RKO (cell line): ENCODE measurements around the gene GALNT17.
A peak's percentile ranks its signal among the peaks of the same experiment; 100 is the strongest.
"Not testable (repeated sequence)": the region's sequence is repeated elsewhere in the genome, so short reads cannot be mapped to it uniquely, and the experiment has no call there.

Source experiments
- DNase-seq: peaks from one replicate; pipeline ENCODE4 v3.0.0-alpha.2; 2016; ENCODE audit warnings: low spot score

The GALNT17 gene

DNA sequence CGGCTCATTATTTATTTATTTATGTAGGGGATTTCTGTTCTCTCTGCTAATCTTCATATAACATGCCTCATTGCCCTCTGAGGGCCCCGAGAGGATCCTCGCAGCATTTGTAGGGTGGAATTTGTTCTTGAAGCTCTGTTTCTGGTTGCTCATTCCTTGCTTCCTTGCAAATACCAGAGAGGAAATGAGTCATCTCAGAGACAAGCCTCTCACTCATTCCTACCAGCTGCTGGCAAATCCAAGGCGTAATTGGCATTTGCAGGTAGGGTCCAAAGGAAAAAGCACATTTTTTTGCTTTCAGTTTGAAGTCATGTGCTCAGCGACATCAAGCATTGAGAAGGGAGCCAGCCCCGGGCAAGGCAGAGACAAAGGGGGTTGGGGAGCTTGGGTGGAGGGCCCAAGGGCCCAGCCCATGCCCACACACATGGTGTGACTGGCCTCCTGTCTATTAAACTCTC lies 501.6 kb downstream of the GALNT17 start:
- peak; percentile 93 for DNase-seq

- DNase-seq: not testable (repeated sequence)
Measured at GRCh38 chr7:71635849-71636248, 503.9 kb downstream of the GALNT17 start.

- no peak for DNase-seq
Measured at GRCh38 chr7:71636329-71636728, 504.4 kb downstream of the GALNT17 start.

- DNase-seq: peak; percentile 41
Measured at GRCh38 chr7:71637578-71637977, 505.6 kb downstream of the GALNT17 start.

GRCh38 chr7:71638108-71638507 lies 506.2 kb downstream of the GALNT17 start:
- no peak for DNase-seq

- DNase-seq: no peak
Measured at GRCh38 chr7:71639382-71640085, 507.6 kb downstream of the GALNT17 start.

- DNase-seq: not testable (repeated sequence)
Measured at GRCh38 chr7:71643031-71643430, 511.1 kb downstream of the GALNT17 start.

DNA sequence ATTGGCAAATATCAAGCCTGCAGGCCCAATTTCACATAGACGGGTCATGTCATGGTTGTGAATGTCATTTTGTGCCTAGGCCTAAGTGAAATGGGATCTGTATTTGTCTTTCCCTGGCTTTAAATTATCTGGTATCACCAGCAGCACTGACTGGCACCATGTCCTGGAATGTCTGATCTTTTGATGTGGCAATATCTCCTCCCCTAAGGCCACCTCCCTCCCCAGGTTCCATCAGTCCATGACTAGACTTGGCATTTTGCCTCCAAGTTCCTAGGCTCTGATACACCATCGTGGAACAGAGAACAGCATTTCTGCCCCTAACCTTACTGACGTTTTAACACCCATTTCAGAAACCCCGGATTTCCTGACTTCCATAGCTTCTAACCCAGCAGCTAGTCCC lies 513.9 kb downstream of the GALNT17 start:
- DNase-seq: no peak

GRCh38 chr7:71649812-71650211 lies 517.9 kb downstream of the GALNT17 start:
- DNase-seq: no peak

- DNase-seq: no peak
Measured at GRCh38 chr7:71650653-71651337, 518.9 kb downstream of the GALNT17 start.

DNA sequence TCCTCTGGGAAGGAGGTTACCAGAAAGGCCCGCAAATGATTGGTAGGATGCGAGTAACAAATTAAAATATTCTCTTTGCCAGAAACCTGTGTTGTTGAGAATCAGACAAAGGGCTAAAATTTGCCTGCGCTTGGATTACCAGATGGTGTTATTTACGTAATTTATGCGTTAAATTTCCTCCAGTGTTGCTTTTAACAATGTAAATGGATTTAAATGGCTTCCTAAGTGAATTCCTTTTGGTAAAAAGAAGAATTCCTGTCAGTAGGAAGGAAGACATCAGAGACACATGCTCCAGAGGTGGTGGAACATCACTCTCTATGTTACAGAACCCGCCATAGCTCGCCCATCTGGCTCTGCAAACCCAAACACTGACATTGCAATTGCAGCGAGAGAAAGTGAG lies 520.6 kb downstream of the GALNT17 start:
- no peak for DNase-seq

DNA sequence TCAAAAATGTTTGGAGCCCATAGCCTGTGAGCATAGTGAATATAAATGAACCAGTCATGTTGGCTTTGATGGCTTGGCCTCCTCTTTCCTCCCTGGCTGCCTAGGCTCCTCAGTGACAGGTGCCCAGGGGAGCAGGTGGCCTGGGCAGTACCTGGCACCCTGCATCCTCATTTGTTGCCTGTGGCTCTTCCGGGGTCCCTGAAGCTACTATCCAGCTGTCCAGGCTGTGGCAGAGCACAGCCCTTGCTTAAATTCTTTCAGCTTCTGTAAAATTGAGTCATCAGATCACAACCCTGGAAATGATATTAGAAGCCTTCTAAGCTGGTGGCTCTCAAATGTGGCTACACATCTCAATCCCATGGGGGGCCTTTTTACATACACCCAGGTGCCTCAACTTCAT lies 525.4 kb downstream of the GALNT17 start:
- DNase-seq: no peak

- DNase-seq: no peak
Measured at GRCh38 chr7:71659622-71660021, 527.7 kb downstream of the GALNT17 start.

GRCh38 chr7:71661671-71662224 lies 529.8 kb downstream of the GALNT17 start:
- no peak for DNase-seq

GRCh38 chr7:71665716-71666115 lies 533.8 kb downstream of the GALNT17 start:
- no peak for DNase-seq

DNA sequence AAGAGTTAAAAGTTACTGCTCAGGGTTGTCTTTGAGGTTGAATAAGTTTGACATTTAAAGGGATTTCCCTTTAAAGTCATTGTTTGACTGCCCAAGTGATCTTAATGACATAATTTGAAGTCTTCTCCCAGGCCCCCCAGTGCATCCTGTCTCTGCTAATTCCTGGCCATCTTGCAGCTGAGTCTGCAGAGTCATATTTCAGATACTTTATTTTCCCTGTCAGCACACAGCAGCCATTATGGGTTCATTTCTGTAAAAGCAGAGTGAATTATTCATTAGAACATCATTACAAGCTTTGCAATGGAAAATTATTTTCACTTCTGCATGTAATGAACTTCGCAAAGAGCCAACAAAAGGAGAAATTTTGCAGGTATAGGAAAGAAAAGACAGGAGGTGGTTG lies 536.6 kb downstream of the GALNT17 start:
- DNase-seq: no peak

DNA sequence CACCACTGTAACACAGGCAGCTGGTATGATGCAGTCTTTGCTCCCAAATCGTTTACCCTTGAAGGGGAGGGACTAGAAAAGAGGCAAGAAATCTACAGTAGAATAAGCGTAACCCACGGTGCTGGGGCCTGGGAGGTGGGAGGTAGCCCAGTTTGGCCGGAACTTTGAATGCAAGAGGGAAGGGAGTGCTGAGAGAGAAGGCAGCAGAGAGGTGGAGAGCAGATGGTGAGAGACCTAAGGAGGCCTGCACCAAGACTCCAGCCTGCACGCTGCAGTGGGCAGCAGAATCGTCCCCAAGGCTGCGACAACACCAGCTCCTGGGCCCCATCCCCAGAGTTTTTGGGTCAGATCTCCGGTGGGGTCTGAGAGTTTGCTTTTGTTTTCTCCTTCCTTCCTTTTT lies 547.5 kb downstream of the GALNT17 start:
- no peak for DNase-seq

- no peak for DNase-seq
Measured at GRCh38 chr7:71682181-71682580, 550.2 kb downstream of the GALNT17 start.

- DNase-seq: no peak
Measured at GRCh38 chr7:71682841-71683781, 551.2 kb downstream of the GALNT17 start.

- no peak for DNase-seq
Measured at GRCh38 chr7:71687286-71687685, 555.3 kb downstream of the GALNT17 start.

DNA sequence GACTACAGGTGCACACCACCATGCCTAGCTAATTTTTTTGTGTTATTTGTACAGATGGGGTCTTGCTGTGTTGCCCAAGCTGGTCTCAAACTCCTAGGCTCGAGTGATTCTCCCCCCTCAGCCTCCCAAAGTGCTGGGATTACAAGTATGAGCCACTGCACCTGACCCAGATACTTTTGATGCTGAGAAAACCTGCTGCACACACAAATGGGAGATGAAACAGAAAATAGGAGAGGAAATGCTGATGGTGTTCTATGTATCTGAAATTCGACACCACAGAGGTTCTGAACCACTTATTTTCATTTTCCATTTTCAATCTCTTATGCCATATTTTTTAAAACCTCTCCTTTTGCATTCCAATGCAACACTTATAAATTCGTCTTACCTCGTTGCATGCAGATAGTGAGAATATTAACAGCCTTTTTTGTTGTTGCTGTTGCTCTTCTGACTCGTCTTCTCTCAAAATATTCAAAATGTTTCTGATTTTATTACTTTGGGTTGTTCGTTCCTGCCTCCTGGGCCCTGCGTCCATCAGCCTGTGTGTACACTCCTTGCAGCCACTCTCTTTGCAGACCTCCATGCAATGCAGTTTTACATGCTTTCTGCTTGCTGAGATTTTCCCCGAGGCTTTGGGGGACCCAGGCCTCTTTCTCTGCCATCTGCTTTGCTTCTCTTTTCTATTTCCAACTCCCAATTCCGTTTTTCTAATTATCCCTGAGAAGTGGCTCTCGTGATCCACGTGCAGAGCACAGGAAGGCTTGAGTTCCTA lies 556.1 kb downstream of the GALNT17 start:
- no peak for DNase-seq
